ENCODE measurements around the gene ANO5. TPM values are rescaled to one million over a fixed set of nuclear protein-coding genes. Genes with fewer than 3 reads are reported as not detected.

Gene ANO5
- total RNA-seq, 4 donors from 2014 or later, result 0.40 to 0.81 (median 0.62) TPM

DNA sequence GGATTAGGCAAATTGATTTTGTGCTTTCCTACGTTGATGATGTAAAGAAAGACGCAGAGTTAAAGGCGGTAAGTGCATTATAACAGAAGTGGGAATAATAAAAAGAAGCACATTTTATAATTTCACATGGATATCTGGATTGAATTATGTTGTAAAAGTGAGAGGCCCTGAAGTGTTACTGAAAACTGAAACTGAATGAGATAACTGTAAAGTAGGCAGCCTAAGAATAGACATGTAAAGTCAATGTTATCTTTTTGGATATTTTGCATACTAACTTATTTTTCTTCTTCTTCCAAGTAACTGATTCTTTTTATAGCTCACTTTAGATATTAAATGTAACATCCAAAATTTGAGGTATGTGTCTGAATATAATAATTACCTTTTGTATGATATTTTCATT is 28.3 kb downstream of the ANO5 start:
- Histone ChIP-seq H3K4me3 (no peak overlapping the region), H3K4me1 (no peaks in the 10 kb centered on the region), H3K27ac (no peak overlapping the region), H3K27me3 (no peaks in the 10 kb centered on the region), H3K9me3 (no peaks in the 10 kb centered on the region), H3K36me3 (no peaks in the 10 kb centered on the region)
- no peak for DNase-seq (ENCODE audit: low spot score in 2 of 2)
- WGBS, result 92% methylated on average over 3 of the region's 3 CpGs
- TF ChIP-seq POLR2A (IDR thresholded peaks at IDR 0.05), result no peak

DNA sequence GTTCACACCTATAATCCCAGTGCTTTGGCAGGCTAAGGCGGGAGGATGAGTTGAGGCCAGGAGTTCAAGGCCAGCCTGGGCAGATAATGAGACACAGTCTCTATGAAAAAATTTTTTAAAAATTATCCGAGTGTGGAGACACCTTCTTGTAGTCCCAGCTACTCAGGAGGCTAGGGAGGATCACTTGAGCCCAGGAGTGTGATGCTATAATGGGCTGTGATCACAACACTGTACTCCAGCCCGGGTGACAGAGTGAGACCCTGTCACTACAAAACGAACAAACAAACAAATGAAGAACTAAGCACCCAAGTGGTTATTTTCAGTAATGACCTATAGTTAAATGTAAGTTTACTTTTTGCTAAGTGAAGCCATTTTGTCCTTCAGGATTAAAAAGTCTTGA is 32.3 kb downstream of the ANO5 start:
- WGBS, result 82% methylated on average over 4 of the region's 4 CpGs
- no peak overlapping the region for H3K4me3 ChIP-seq
- no peaks in the 10 kb centered on the region for H3K9me3 ChIP-seq
- no peaks in the 10 kb centered on the region for H3K27me3 ChIP-seq
- H3K4me1 ChIP-seq, result no peaks in the 10 kb centered on the region
- TF ChIP-seq EP300 (IDR thresholded peaks at IDR 0.05) (no peak), POLR2A (IDR thresholded peaks at IDR 0.05) (no peak), POLR2AphosphoS5 (IDR thresholded peaks at IDR 0.05) (no peak)
- TF ChIP-seq, protein P1, sequence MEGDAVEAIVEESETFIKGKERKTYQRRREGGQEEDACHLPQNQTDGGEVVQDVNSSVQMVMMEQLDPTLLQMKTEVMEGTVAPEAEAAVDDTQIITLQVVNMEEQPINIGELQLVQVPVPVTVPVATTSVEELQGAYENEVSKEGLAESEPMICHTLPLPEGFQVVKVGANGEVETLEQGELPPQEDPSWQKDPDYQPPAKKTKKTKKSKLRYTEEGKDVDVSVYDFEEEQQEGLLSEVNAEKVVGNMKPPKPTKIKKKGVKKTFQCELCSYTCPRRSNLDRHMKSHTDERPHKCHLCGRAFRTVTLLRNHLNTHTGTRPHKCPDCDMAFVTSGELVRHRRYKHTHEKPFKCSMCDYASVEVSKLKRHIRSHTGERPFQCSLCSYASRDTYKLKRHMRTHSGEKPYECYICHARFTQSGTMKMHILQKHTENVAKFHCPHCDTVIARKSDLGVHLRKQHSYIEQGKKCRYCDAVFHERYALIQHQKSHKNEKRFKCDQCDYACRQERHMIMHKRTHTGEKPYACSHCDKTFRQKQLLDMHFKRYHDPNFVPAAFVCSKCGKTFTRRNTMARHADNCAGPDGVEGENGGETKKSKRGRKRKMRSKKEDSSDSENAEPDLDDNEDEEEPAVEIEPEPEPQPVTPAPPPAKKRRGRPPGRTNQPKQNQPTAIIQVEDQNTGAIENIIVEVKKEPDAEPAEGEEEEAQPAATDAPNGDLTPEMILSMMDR (IDR thresholded peaks at IDR 0.05), result no peak
- DNase-seq (ENCODE audit: low spot score in 2 of 2), result no peak
- H3K27ac ChIP-seq, result no peak overlapping the region
- H3K36me3 ChIP-seq, result no peaks in the 10 kb centered on the region

DNA sequence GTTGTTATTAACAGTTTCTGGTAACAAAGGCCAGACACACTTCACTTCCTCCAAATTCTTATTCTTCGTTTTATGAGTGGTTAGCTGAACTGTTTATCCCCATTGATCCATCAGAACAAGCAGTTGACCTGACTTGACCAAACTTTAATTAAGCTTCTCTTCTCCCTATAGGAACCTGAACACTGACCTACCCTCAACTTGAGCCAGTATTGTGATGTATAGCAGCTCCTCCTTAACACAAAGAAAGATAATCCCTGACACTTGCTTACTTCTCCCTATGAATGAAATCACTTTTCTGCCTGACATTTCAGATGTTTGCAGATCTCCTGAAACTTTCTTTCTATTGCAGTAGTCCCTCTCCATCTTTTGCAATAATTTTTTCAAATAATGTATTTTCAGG is 41.9 kb downstream of the ANO5 start:
- no peaks in the 10 kb centered on the region for H3K36me3 ChIP-seq
- WGBS, result 30% methylated on average over 1 of the region's 1 CpG
- DNase-seq (ENCODE audit: low spot score in 2 of 2), result no peak
- no peaks in the 10 kb centered on the region for H3K27me3 ChIP-seq
- H3K9me3 ChIP-seq, result no peaks in the 10 kb centered on the region
- TF ChIP-seq POLR2A (IDR thresholded peaks at IDR 0.05), result no peak
- TF ChIP-seq, protein P1 (IDR thresholded peaks at IDR 0.05), result no peak
- TF ChIP-seq POLR2AphosphoS5 (IDR thresholded peaks at IDR 0.05), result no peak
- TF ChIP-seq EP300 (IDR thresholded peaks at IDR 0.05), result no peak
- no peaks in the 10 kb centered on the region for H3K4me1 ChIP-seq
- H3K27ac ChIP-seq, result no peak overlapping the region
- H3K4me3 ChIP-seq, result no peak overlapping the region

DNA sequence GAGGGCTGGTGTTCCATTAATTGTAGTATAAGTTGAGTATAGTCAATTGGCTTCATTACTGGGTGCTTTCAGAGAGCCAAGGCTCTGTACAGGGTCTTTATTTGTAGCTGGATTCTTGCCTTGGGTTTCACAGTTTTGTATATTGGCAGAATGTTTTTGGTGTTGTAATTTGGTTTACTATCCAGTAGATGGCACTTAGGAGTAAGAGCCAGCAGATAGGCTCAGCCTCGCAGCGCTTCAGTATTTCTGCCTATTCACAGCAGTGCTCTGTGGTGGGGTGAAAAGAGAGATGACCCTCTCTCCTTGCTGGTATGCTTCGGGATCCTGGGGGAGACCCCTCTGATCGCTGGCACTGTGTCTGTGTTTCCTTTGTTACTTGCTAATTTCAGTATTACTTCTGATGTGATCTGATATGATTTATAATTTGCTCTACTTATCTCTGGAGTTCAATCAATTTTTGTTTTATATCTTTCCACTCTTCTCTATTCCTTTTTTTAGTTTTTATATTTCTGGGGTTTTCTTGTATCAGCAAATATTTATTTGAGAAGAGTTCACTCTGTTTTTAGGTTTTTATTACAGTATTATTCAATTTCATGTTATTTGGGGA is 52.2 kb downstream of the ANO5 start:
- no peak overlapping the region for H3K27ac ChIP-seq
- DNase-seq (ENCODE audit: low spot score in 2 of 2), result no peak
- H3K9me3 ChIP-seq, result no peaks in the 10 kb centered on the region
- no peaks in the 10 kb centered on the region for H3K36me3 ChIP-seq
- H3K4me3 ChIP-seq, result no peak overlapping the region
- H3K27me3 ChIP-seq, result no peaks in the 10 kb centered on the region
- no peaks in the 10 kb centered on the region for H3K4me1 ChIP-seq
- TF ChIP-seq, protein P1 (IDR thresholded peaks at IDR 0.05), result peak in 1 of 2 donors; percentile 50
- no peak for TF ChIP-seq EP300 (IDR thresholded peaks at IDR 0.05)
- WGBS, result 2% methylated on average over 4 of the region's 4 CpGs

DNA sequence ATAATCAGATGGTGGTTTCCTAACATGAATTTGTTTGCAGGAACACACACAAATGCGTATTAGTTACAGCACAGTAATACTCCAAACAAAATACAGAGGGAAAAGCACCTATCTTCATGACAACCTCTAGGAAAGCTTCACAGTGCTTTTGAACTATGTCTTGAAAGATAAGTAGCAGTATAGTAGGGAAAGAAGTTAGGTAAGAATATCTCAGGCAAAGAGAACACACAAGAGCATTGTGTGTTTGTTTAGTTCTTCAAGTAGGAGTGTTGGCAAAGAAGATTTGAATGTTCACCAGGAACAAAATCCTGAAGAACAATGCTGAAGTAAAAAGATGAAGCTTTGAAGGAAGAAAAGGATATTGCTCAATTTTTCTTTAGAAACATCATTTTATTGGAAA is 54.1 kb downstream of the ANO5 start:
- no peaks in the 10 kb centered on the region for H3K4me1 ChIP-seq
- no peaks in the 10 kb centered on the region for H3K9me3 ChIP-seq
- no peak for DNase-seq (ENCODE audit: low spot score in 2 of 2)
- H3K4me3 ChIP-seq, result no peak overlapping the region
- 43% methylated on average over 1 of the region's 1 CpG for WGBS
- no peak for TF ChIP-seq POLR2A (IDR thresholded peaks at IDR 0.05)
- no peak for TF ChIP-seq POLR2AphosphoS5 (IDR thresholded peaks at IDR 0.05)
- no peak for TF ChIP-seq EP300 (IDR thresholded peaks at IDR 0.05)
- TF ChIP-seq, protein P1 (IDR thresholded peaks at IDR 0.05), result no peak
- no peaks in the 10 kb centered on the region for H3K36me3 ChIP-seq
- H3K27me3 ChIP-seq, result no peaks in the 10 kb centered on the region
- no peak overlapping the region for H3K27ac ChIP-seq

DNA sequence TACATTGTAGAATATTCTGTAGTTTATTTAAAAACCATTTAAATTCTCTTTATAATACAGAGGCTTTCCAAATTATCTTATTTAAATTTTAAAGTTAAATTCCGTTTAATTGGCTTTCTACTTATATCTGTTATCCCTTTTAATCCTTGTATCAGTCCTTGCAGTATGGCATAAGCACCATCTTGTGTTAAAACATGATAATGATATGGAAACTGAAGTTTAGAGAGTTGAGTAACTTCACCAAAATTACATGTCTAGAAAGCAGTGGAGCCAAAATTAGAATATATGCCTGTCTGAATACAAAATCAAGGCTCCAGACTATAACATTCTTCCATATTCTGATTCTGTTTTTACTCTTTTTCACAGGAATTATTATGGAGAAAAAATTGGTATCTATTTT is 57.0 kb downstream of the ANO5 start:
- no peak for DNase-seq (ENCODE audit: low spot score in 2 of 2)
- no peak for TF ChIP-seq EP300 (IDR thresholded peaks at IDR 0.05)
- TF ChIP-seq, protein P1 (IDR thresholded peaks at IDR 0.05), result no peak
- no peak for TF ChIP-seq POLR2AphosphoS5 (IDR thresholded peaks at IDR 0.05)
- no peak for TF ChIP-seq POLR2A (IDR thresholded peaks at IDR 0.05)
- H3K4me3 ChIP-seq, result no peak overlapping the region
- 69% methylated on average over 1 of the region's 1 CpG for WGBS
- no peaks in the 10 kb centered on the region for H3K27me3 ChIP-seq
- no peaks in the 10 kb centered on the region for H3K4me1 ChIP-seq
- H3K36me3 ChIP-seq, result no peaks in the 10 kb centered on the region
- H3K27ac ChIP-seq, result no peak overlapping the region
- no peaks in the 10 kb centered on the region for H3K9me3 ChIP-seq
